ENCODE data around the gene SIPA1L2.

GRCh38 chr1:232667094-232667777 is 37.3 kb upstream of the SIPA1L2 start:
- TF ChIP-seq CTCF (IDR thresholded peaks at IDR 0.05; ENCODE audit: insufficient read depth, low read length) (no peak), POLR2AphosphoS5 (IDR thresholded peaks at IDR 0.05; ENCODE audit: low read depth) (no peak), SPI1 (IDR thresholded peaks at IDR 0.05; ENCODE audit: borderline replicate concordance, low read depth) (no peak), REST (IDR thresholded peaks at IDR 0.05; ENCODE audit: insufficient replicate concordance, low read depth) (no peak), GABPA (IDR thresholded peaks at IDR 0.05; ENCODE audit: low read depth) (no peak)

All from HL-60 (cell line).